ENCODE results near the gene TBX1.

DNA sequence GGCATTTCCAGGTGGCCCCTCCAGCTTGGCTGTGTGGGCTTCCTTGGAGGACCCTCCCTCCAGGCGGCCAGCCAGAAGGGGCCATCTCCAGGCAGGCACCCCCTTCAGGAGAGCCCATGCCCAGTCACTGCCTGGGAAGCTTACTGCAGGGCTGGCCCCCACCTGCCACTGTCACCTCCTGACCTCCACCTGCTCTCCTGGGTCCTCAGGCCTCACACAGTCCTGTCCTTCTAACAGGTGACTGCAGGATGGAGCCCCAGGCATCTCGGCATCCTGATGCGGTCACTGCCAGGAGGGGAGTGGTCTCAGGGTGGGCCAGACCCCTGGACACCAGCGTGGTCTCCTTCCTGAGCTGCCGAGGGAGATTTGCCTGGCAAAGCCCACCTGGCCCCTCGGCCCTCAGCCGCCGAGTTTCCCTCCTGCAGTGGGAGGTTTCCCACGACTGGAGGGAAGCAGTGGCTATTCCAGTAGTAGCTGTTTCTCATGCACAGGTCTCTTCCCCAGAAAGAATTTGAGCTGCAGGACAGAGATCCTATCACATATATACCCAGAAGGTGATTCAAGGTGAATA lies 13.0 kb downstream of the TBX1 start:
- TF ChIP-seq, protein P1, sequence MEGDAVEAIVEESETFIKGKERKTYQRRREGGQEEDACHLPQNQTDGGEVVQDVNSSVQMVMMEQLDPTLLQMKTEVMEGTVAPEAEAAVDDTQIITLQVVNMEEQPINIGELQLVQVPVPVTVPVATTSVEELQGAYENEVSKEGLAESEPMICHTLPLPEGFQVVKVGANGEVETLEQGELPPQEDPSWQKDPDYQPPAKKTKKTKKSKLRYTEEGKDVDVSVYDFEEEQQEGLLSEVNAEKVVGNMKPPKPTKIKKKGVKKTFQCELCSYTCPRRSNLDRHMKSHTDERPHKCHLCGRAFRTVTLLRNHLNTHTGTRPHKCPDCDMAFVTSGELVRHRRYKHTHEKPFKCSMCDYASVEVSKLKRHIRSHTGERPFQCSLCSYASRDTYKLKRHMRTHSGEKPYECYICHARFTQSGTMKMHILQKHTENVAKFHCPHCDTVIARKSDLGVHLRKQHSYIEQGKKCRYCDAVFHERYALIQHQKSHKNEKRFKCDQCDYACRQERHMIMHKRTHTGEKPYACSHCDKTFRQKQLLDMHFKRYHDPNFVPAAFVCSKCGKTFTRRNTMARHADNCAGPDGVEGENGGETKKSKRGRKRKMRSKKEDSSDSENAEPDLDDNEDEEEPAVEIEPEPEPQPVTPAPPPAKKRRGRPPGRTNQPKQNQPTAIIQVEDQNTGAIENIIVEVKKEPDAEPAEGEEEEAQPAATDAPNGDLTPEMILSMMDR (IDR thresholded peaks at IDR 0.05): no peak
- TF ChIP-seq FOXJ3 (CRISPR knock-in tag; IDR thresholded peaks at IDR 0.05; ENCODE audit: borderline replicate concordance): no peak
- TF ChIP-seq, protein P2, sequence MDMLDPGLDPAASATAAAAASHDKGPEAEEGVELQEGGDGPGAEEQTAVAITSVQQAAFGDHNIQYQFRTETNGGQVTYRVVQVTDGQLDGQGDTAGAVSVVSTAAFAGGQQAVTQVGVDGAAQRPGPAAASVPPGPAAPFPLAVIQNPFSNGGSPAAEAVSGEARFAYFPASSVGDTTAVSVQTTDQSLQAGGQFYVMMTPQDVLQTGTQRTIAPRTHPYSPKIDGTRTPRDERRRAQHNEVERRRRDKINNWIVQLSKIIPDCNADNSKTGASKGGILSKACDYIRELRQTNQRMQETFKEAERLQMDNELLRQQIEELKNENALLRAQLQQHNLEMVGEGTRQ (CRISPR knock-in tag; IDR thresholded peaks at IDR 0.05): no peak
- TF ChIP-seq, protein P3, sequence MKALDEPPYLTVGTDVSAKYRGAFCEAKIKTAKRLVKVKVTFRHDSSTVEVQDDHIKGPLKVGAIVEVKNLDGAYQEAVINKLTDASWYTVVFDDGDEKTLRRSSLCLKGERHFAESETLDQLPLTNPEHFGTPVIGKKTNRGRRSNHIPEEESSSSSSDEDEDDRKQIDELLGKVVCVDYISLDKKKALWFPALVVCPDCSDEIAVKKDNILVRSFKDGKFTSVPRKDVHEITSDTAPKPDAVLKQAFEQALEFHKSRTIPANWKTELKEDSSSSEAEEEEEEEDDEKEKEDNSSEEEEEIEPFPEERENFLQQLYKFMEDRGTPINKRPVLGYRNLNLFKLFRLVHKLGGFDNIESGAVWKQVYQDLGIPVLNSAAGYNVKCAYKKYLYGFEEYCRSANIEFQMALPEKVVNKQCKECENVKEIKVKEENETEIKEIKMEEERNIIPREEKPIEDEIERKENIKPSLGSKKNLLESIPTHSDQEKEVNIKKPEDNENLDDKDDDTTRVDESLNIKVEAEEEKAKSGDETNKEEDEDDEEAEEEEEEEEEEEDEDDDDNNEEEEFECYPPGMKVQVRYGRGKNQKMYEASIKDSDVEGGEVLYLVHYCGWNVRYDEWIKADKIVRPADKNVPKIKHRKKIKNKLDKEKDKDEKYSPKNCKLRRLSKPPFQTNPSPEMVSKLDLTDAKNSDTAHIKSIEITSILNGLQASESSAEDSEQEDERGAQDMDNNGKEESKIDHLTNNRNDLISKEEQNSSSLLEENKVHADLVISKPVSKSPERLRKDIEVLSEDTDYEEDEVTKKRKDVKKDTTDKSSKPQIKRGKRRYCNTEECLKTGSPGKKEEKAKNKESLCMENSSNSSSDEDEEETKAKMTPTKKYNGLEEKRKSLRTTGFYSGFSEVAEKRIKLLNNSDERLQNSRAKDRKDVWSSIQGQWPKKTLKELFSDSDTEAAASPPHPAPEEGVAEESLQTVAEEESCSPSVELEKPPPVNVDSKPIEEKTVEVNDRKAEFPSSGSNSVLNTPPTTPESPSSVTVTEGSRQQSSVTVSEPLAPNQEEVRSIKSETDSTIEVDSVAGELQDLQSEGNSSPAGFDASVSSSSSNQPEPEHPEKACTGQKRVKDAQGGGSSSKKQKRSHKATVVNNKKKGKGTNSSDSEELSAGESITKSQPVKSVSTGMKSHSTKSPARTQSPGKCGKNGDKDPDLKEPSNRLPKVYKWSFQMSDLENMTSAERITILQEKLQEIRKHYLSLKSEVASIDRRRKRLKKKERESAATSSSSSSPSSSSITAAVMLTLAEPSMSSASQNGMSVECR (CRISPR knock-in tag; IDR thresholded peaks at IDR 0.05; ENCODE audit: borderline replicate concordance): no peak
- TF ChIP-seq, protein P4, sequence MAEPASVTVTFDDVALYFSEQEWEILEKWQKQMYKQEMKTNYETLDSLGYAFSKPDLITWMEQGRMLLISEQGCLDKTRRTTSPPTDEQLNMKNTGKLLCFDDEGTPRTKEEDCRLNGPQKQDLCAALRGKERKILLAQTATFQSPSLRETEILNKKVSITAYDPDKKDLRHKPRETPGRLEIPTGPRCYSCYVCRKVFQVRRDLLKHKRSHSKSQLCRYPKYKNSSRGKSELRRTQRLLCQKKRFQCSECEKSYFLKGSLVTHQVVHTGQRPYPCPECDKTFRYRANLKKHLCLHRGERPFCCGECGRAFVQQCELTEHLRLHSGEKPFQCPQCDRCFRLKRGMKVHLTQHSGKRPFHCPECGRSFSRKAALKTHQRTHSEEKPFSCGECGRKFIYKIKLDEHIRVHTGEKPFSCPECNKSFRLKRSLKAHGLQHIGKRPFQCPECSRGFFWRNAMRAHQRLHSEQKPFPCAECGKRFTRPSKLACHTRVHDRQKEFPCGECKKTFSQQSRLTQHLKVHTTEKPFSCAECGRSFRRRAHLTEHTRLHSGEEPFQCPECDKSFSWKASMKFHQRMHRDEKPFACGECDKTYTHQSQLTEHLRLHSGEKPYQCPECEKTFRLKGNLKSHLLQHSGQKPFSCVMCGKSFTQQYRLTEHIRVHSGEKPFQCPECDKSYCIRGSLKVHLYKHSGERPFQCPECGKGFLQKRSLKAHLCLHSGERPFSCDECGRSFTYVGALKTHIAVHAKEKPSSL (CRISPR knock-in tag; conservative IDR thresholded peaks at IDR 0.05): no peak
- TF ChIP-seq, protein P5, sequence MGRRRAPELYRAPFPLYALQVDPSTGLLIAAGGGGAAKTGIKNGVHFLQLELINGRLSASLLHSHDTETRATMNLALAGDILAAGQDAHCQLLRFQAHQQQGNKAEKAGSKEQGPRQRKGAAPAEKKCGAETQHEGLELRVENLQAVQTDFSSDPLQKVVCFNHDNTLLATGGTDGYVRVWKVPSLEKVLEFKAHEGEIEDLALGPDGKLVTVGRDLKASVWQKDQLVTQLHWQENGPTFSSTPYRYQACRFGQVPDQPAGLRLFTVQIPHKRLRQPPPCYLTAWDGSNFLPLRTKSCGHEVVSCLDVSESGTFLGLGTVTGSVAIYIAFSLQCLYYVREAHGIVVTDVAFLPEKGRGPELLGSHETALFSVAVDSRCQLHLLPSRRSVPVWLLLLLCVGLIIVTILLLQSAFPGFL (CRISPR knock-in tag; IDR thresholded peaks at IDR 0.05; ENCODE audit: borderline replicate concordance): no peak
- TF ChIP-seq, protein P6, sequence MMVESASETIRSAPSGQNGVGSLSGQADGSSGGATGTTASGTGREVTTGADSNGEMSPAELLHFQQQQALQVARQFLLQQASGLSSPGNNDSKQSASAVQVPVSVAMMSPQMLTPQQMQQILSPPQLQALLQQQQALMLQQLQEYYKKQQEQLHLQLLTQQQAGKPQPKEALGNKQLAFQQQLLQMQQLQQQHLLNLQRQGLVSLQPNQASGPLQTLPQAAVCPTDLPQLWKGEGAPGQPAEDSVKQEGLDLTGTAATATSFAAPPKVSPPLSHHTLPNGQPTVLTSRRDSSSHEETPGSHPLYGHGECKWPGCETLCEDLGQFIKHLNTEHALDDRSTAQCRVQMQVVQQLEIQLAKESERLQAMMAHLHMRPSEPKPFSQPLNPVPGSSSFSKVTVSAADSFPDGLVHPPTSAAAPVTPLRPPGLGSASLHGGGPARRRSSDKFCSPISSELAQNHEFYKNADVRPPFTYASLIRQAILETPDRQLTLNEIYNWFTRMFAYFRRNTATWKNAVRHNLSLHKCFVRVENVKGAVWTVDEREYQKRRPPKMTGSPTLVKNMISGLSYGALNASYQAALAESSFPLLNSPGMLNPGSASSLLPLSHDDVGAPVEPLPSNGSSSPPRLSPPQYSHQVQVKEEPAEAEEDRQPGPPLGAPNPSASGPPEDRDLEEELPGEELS (CRISPR knock-in tag; IDR thresholded peaks at IDR 0.05): no peak

Measured in WTC11 (cell line).